SK-N-SH (cell line): ENCODE measurements around the gene AQP5.

Experiments
- CHD2 ChIP-seq: fragments of 150-350 bp; IDR thresholded peaks from 2 replicates; pipeline ENCODE4 v1.6.1; 2018; ENCODE audit warnings: low read length; ENCODE audit not compliant: partially characterized antibody
- CTCF ChIP-seq: fragments of 200-600 bp; sonication (generic); IDR thresholded peaks from 2 replicates; pipeline ENCODE4 v1.6.1; 2017; ENCODE audit warnings: antibody characterized with exemption, mild to moderate bottlenecking, moderate library complexity
- ELF1 ChIP-seq: IDR thresholded peaks from 2 replicates; pipeline ENCODE4 v1.4.0; 2012
- EP300 ChIP-seq, 2 experiments: IDR thresholded peaks; 2 replicates each; pipeline versions ENCODE4 v1.4.0 to v1.6.1; 2012; ENCODE audit warnings: borderline replicate concordance in 1 of 2, low read depth in 1 of 2, low read length in 1 of 2
- FOSL2 ChIP-seq: IDR thresholded peaks from 2 replicates; pipeline ENCODE4 v1.4.0; 2012; ENCODE audit warnings: low read depth, mild to moderate bottlenecking, moderate library complexity, borderline replicate concordance
- JUND ChIP-seq: IDR thresholded peaks from 2 replicates; pipeline ENCODE4 v1.4.0; 2012
- MAX ChIP-seq: IDR thresholded peaks from 2 replicates; pipeline ENCODE4 v1.4.0; 2012; ENCODE audit warnings: low read depth
- NRF1 ChIP-seq: IDR thresholded peaks from 2 replicates; pipeline ENCODE4 v1.6.1; 2012; ENCODE audit warnings: low read depth, mild to moderate bottlenecking, low read length
- PBX3 ChIP-seq: IDR thresholded peaks from 2 replicates; pipeline ENCODE4; 2012
- POLR2AphosphoS5 ChIP-seq: IDR thresholded peaks from 2 replicates; pipeline ENCODE4 v1.6.1; 2012; ENCODE audit warnings: low read depth, low read length
- REST ChIP-seq: IDR thresholded peaks from 2 replicates; pipeline ENCODE4 v1.6.1; 2012; ENCODE audit warnings: mild to moderate bottlenecking, low read depth, low read length, moderate library complexity
- RFX5 ChIP-seq: IDR thresholded peaks from 2 replicates; pipeline ENCODE4 v1.6.1; 2012; ENCODE audit warnings: mild to moderate bottlenecking, improper control_type of control experiment, low read length
- TCF12 ChIP-seq: IDR thresholded peaks from 2 replicates; pipeline ENCODE4 v1.4.0; 2012
- USF1 ChIP-seq: IDR thresholded peaks from 2 replicates; pipeline ENCODE4 v1.4.0; 2012; ENCODE audit warnings: low read depth, borderline replicate concordance

- no peak for TF ChIP-seq EP300 (IDR thresholded peaks at IDR 0.05; ENCODE audit: borderline replicate concordance in 1 of 2, low read depth in 1 of 2, low read length in 1 of 2)
- TF ChIP-seq CTCF: no peak
- TF ChIP-seq CHD2: no peak
- TF ChIP-seq MAX: no peak
- no peak for TF ChIP-seq TCF12
- TF ChIP-seq REST: no peak
- no peak for TF ChIP-seq JUND
- TF ChIP-seq NRF1: no peak
- no peak for TF ChIP-seq USF1
- no peak for TF ChIP-seq POLR2AphosphoS5
- TF ChIP-seq PBX3: no peak
- no peak for TF ChIP-seq FOSL2
- TF ChIP-seq RFX5: no peak
- TF ChIP-seq ELF1: no peak
Observed at GRCh38 chr12:49936925-49937324, 24.7 kb upstream of the AQP5 start.
